PC-9 (cell line): ENCODE results near the gene PTPRD. TPM values are rescaled to one million over a fixed set of nuclear protein-coding genes. Genes with fewer than 3 reads are reported as not detected.

Experiments used
- BruUV-seq: library from RNA; stranded (reverse); fragments of 400-500 nt; replicated peaks from 2 replicates; lab custom pipeline; 2021; lab: Mats Ljungman, UMichigan
- CTCF ChIA-PET: fragments of 300-600 bp; sonication (Branson Sonifier 250); formaldehyde crosslinking; loops from one replicate; lab custom pipeline; 2022; ENCODE audit warnings: antibody characterized with exemption; lab: Charles Lee
- POLR2A ChIA-PET: fragments of 300-600 bp; sonication (Branson Sonifier 250); formaldehyde crosslinking; loops from one replicate; lab custom pipeline; 2022; ENCODE audit warnings: antibody characterized with exemption; ENCODE audit not compliant: unreplicated experiment; lab: Charles Lee
- DNase-seq, 2 experiments: peaks; one replicate each; pipeline versions ENCODE4 v3.0.0 to v3.0.0-alpha.2; 2015 to 2022; ENCODE audit warnings: mixed read lengths in 1 of 2
- H2AFZ ChIP-seq: fragments of 200-600 bp; sonication (generic); 2 replicates; pipeline ENCODE4 v1.8.1; 2017; ENCODE audit warnings: antibody characterized with exemption
- H3F3A ChIP-seq: fragments of 200-600 bp; sonication (generic); 2 replicates; pipeline ENCODE4 v1.8.1; 2017; ENCODE audit warnings: antibody characterized with exemption, mild to moderate bottlenecking, low read depth; ENCODE audit not compliant: insufficient read depth
- H3K27ac ChIP-seq: fragments of 200-600 bp; sonication (generic); 2 replicates; pipeline ENCODE4 v1.6.1; 2016; ENCODE audit warnings: mixed run types
- H3K27me3 ChIP-seq: fragments of 200-600 bp; sonication (generic); 2 replicates; pipeline ENCODE4 v1.6.1; 2016; ENCODE audit warnings: low read depth, mixed run types; ENCODE audit not compliant: insufficient read depth
- H3K36me3 ChIP-seq: fragments of 200-600 bp; sonication (generic); 2 replicates; pipeline ENCODE4 v1.6.1; 2016; ENCODE audit warnings: low read depth, mixed run types
- H3K4me1 ChIP-seq: fragments of 200-600 bp; sonication (generic); replicated peaks from 2 replicates; pipeline ENCODE4 v1.6.1; 2016; ENCODE audit warnings: mixed run types; ENCODE audit not compliant: insufficient read depth
- H3K4me2 ChIP-seq: fragments of 200-600 bp; sonication (generic); 2 replicates; pipeline ENCODE4 v1.6.1; 2017; ENCODE audit warnings: mixed run types
- H3K4me3 ChIP-seq: fragments of 200-600 bp; sonication (generic); 2 replicates; pipeline ENCODE4 v1.6.1; 2016; ENCODE audit warnings: mixed run types
- H3K79me2 ChIP-seq: fragments of 200-600 bp; sonication (generic); 2 replicates; pipeline ENCODE4 v1.6.1; 2017; ENCODE audit warnings: low read depth, mixed run types
- H3K9me2 ChIP-seq: fragments of 200-600 bp; sonication (generic); 2 replicates; pipeline ENCODE4 v1.8.1; 2017; ENCODE audit warnings: mild to moderate bottlenecking; ENCODE audit not compliant: insufficient read depth
- H3K9me3 ChIP-seq: fragments of 200-600 bp; sonication (generic); 2 replicates; pipeline ENCODE4 v1.8.1; 2016; ENCODE audit warnings: low read depth; ENCODE audit not compliant: insufficient read depth
- H4K20me1 ChIP-seq: fragments of 200-600 bp; sonication (generic); 2 replicates; pipeline ENCODE4 v1.8.1; 2017; ENCODE audit not compliant: insufficient read depth
- CTCF ChIP-seq: fragments of 200-600 bp; sonication (generic); conservative IDR thresholded peaks from 2 replicates; pipeline ENCODE4 v1.6.1; 2017; ENCODE audit warnings: mixed run types, antibody characterized with exemption, mild to moderate bottlenecking, moderate library complexity
- EZH2 ChIP-seq: fragments of 200-600 bp; sonication (generic); IDR thresholded peaks from 2 replicates; pipeline ENCODE4 v1.8.0; 2017; ENCODE audit warnings: antibody characterized with exemption, low read depth
- intact Hi-C: fragments of 100-400 bp; cut with micrococcal nuclease; formaldehyde crosslinking; loops from one replicate; pipeline ENCODE4 v1.10.0; 2022; ENCODE audit not compliant: unreplicated experiment
- total RNA-seq: library from RNA; stranded (reverse); gene quantifications from 2 replicates; pipeline ENCODE4 v1.2.3, GENCODE V29; 2021

Gene PTPRD
- total RNA-seq, 1 experiment from 2014 or later = not detected

- intact Hi-C loops = no loop called here
- Histone ChIP-seq H4K20me1 (no peaks in the 10 kb centered on the region), H2AFZ (no peak overlapping the region), H3K27me3 (no peaks in the 10 kb centered on the region), H3K79me2 (no peaks in the 10 kb centered on the region), H3K36me3 (no peaks in the 10 kb centered on the region), H3K4me1 (no peaks in the 10 kb centered on the region), H3K9me3 (no peaks in the 10 kb centered on the region), H3K4me3 (no peak overlapping the region), H3K4me2 (no peak overlapping the region), H3F3A (no peaks in the 10 kb centered on the region), H3K27ac (no peak overlapping the region), H3K9me2 (no peaks in the 10 kb centered on the region)
- no TSS peak for BruUV-seq
- POLR2A ChIA-PET = no interaction called here
- DNase-seq = no peak
- TF ChIP-seq EZH2 (no peak), CTCF (no peak)
- CTCF ChIA-PET = no interaction called here
These were observed 2078.0 kb downstream of the PTPRD start for GRCh38 chr9:8534828-8535227.

- Histone ChIP-seq H3K27me3 (no peaks in the 10 kb centered on the region), H3K27ac (no peak overlapping the region), H4K20me1 (no peaks in the 10 kb centered on the region), H3K4me1 (no peaks in the 10 kb centered on the region), H3K9me2 (no peaks in the 10 kb centered on the region), H2AFZ (no peak overlapping the region), H3K4me2 (no peak overlapping the region), H3K4me3 (no peak overlapping the region), H3K79me2 (no peaks in the 10 kb centered on the region), H3F3A (no peaks in the 10 kb centered on the region), H3K9me3 (no peaks in the 10 kb centered on the region), H3K36me3 (no peaks in the 10 kb centered on the region)
- no peak for DNase-seq
- POLR2A ChIA-PET = no interaction called here
- intact Hi-C loops = no loop called here
- CTCF ChIA-PET = no interaction called here
- no TSS peak for BruUV-seq
- TF ChIP-seq EZH2 (no peak), CTCF (no peak)
These were observed 2079.1 kb downstream of the PTPRD start for GRCh38 chr9:8533681-8534080.

GRCh38 chr9:8531826-8532415 is 2080.9 kb downstream of the PTPRD start:
- intact Hi-C loops = no loop called here
- POLR2A ChIA-PET = no interaction called here

More at GRCh38 chr9:8531826-8532415, 2080.9 kb downstream of the PTPRD start:
- Histone ChIP-seq H3K79me2 (no peaks in the 10 kb centered on the region), H3K9me2 (no peaks in the 10 kb centered on the region), H4K20me1 (no peaks in the 10 kb centered on the region), H3K27me3 (no peaks in the 10 kb centered on the region), H3K4me3 (no peak overlapping the region), H3F3A (no peaks in the 10 kb centered on the region), H2AFZ (no peak overlapping the region), H3K27ac (no peak overlapping the region), H3K36me3 (no peaks in the 10 kb centered on the region), H3K4me1 (no peaks in the 10 kb centered on the region), H3K4me2 (no peak overlapping the region), H3K9me3 (no peaks in the 10 kb centered on the region)
- TF ChIP-seq CTCF (no peak), EZH2 (no peak)
- CTCF ChIA-PET = no interaction called here
- no peak for DNase-seq
- BruUV-seq = no TSS peak
